K562 (cell line): ENCODE data around the gene KCNK6. TPM values are rescaled to one million over a fixed set of nuclear protein-coding genes. Genes with fewer than 3 reads are reported as not detected.

ENCODE experiments used
- ARNT ChIP-seq, 2 experiments: fragments of 450-650 bp; IDR thresholded peaks; 2 replicates each; pipeline ENCODE4 v1.6.1; 2016; ENCODE audit warnings: mild to moderate bottlenecking in 1 of 2
- E2F6 ChIP-seq, 2 experiments: IDR thresholded peaks; 2 replicates each; pipeline ENCODE4 v1.6.1; 2011; ENCODE audit warnings: borderline replicate concordance in 1 of 2, control low read depth in 1 of 2, low read depth in 1 of 2, low read length in 1 of 2, mild to moderate bottlenecking in 1 of 2, mixed read lengths in 1 of 2, moderate library complexity in 1 of 2; ENCODE audit not compliant: insufficient read depth in 1 of 2, insufficient read length in 1 of 2, poor library complexity in 1 of 2, severe bottlenecking in 1 of 2; ENCODE audit errors: extremely low read depth in 1 of 2
- LCOR ChIP-seq: sonication (generic); formaldehyde crosslinking; IDR thresholded peaks from 2 replicates; pipeline ENCODE4 v1.8.0; 2022; ENCODE audit warnings: mild to moderate bottlenecking, missing genetic modification reagents
- NELFE ChIP-seq: IDR thresholded peaks from 2 replicates; pipeline ENCODE4 v1.6.1; 2011; ENCODE audit warnings: mild to moderate bottlenecking; ENCODE audit not compliant: insufficient read depth, insufficient read length
- NFE2 ChIP-seq: IDR thresholded peaks from 2 replicates; pipeline ENCODE4 v1.6.1; 2014; ENCODE audit warnings: antibody characterized with exemption, low read depth
- PHB2 ChIP-seq: fragments of 450-650 bp; IDR thresholded peaks from 2 replicates; pipeline ENCODE4 v1.6.1; 2017; ENCODE audit warnings: low read depth
- PHF21A ChIP-seq: fragments of 450-650 bp; IDR thresholded peaks from 2 replicates; pipeline ENCODE4 v1.6.1; 2017; ENCODE audit warnings: low read depth, borderline replicate concordance
- RB1 ChIP-seq: fragments of 450-650 bp; IDR thresholded peaks from 2 replicates; pipeline ENCODE4 v1.6.1; 2017; ENCODE audit warnings: low read depth, mild to moderate bottlenecking
- TEAD1 ChIP-seq, 2 experiments: fragments of 450-650 bp in 1 of 2; sonication (generic) in 1 of 2; formaldehyde crosslinking; IDR thresholded peaks; 2 replicates each; pipeline versions ENCODE4 v1.4.0 to v1.8.0; 2020 to 2022; ENCODE audit warnings: mild to moderate bottlenecking in 2 of 2, missing genetic modification reagents in 1 of 2
- ZBED1 ChIP-seq: IDR thresholded peaks from 2 replicates; pipeline ENCODE4 v1.6.1; 2014
- ZNF212 ChIP-seq: fragments of 450-650 bp; formaldehyde crosslinking; IDR thresholded peaks from 2 replicates; pipeline ENCODE4 v1.4.0; 2020; ENCODE audit warnings: mild to moderate bottlenecking
- ZNF217 ChIP-seq: sonication (generic); formaldehyde crosslinking; IDR thresholded peaks from 2 replicates; pipeline ENCODE4 v1.8.0; 2022; ENCODE audit warnings: mild to moderate bottlenecking, missing genetic modification reagents
- polyA plus RNA-seq, 8 experiments: library from polyadenylated mRNA; depleted of rRNA in 4 of 8; stranded (reverse) in 5 of 8; unstranded in 3 of 8; fragments of >200 nt; fragmentation: Nextera tagmentation in 2 of 8; fragmentation: Illumina TruSeq in 1 of 8; extraction: Ambion mirVana in 2 of 8; extraction: Trizol in 1 of 8; gene quantifications; 2 replicates each; pipeline versions ENCODE4 v1.2.1 to v1.2.3, GENCODE V29; 2011 to 2014; ENCODE audit warnings: inconsistent platforms in 1 of 8, missing spikeins in 1 of 8
- total RNA-seq, 7 experiments: library from RNA; depleted of rRNA in 6 of 7; stranded (reverse); fragments of >200 nt in 6 of 7; fragmentation: Illumina TruSeq in 2 of 7; extraction: Trizol in 2 of 7; gene quantifications; 2 replicates each; pipeline versions ENCODE4 v1.2.1 to v1.2.3, GENCODE V29; 2011 to 2021; ENCODE audit warnings: low replicate concordance in 1 of 7
- TF ChIP-seq, protein P1 (sequence below): IDR thresholded peaks from 2 replicates; pipeline ENCODE4 v1.6.1; 2011; ENCODE audit not compliant: insufficient read length; ENCODE audit errors: extremely low read depth
- TF ChIP-seq, protein P2 (sequence below), 2 experiments: fragments of 450-650 bp in 1 of 2; sonication (generic) in 1 of 2; formaldehyde crosslinking; conservative IDR thresholded peaks; 2 replicates each; pipeline versions ENCODE4 v1.4.0 to v1.8.1; 2020 to 2022; ENCODE audit warnings: mild to moderate bottlenecking in 1 of 2, missing genetic modification reagents in 1 of 2
- TF ChIP-seq, protein P3 (sequence below): fragments of 450-650 bp; formaldehyde crosslinking; IDR thresholded peaks from 2 replicates; pipeline ENCODE4 v1.4.0; 2020; ENCODE audit warnings: mild to moderate bottlenecking, moderate library complexity
- TF ChIP-seq, protein P4 (sequence below): fragments of 450-650 bp; conservative IDR thresholded peaks from 2 replicates; pipeline ENCODE4 v1.6.1; 2016; ENCODE audit warnings: missing genetic modification characterization, low read depth, mild to moderate bottlenecking, control low read depth, missing compliant biosample characterization

The KCNK6 gene
- total and polyA plus RNA-seq, 9 of the 15 experiments (the other 6 are each of a cell fraction or from before 2014, with no cell fraction given), result 0.05 to 0.42 (median 0.15) TPM

DNA sequence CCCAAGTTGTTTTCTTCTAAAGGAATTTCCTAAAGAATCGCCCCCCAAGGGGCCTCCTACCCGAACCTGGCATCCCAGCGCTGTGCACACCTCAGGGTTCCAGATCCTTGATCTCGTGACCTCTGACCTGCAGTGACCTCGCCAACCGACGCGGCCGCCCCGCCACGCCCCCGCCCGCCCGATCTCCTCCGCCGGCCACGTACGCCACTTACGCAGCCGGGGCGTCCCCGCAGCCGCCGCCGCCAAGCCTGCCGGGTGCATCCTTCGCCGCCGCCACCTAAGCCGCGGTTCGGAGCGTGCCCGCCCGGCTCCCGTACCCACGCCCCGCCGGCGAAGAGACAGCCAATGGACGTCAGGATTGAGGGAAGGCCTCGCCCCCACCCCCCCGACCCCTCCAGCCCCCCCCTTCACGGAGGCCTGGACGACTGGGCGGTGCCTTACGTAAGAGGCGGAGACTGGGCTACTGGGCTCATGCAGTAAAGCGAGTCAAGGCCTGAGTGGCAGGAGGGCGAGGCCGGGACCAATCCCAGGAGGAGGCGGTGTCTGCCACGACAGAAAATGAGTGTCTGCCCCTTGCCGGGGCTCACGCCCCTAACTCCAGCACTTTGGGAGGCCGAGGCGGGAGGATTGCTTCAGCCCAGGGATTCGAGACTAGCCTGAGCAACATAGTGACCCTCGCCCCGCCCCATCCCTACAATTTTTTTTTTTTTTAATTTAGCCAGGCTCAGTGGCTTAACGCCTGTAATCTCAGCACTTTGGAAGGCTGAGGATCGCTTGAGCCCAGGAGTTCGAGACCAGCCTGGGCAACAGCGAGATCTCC, 3.8 kb upstream of the KCNK6 start, which contains the start of gene YIF1B (continued):
- TF ChIP-seq E2F6 (IDR thresholded peaks at IDR 0.05; ENCODE audit: borderline replicate concordance in 1 of 2, extremely low read depth in 1 of 2, insufficient read depth in 1 of 2, insufficient read length in 1 of 2, low read depth in 1 of 2, low read length in 1 of 2, poor library complexity in 1 of 2, severe bottlenecking in 1 of 2), result peak in 1 of 2 experiments; percentile 44
- peak in 1 of 2 experiments; percentile 50; a peak in 1 of 4 replicates for TF ChIP-seq ARNT (IDR thresholded peaks at IDR 0.05)
- TF ChIP-seq, protein P1, sequence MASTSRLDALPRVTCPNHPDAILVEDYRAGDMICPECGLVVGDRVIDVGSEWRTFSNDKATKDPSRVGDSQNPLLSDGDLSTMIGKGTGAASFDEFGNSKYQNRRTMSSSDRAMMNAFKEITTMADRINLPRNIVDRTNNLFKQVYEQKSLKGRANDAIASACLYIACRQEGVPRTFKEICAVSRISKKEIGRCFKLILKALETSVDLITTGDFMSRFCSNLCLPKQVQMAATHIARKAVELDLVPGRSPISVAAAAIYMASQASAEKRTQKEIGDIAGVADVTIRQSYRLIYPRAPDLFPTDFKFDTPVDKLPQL, result no peak
- TF ChIP-seq, protein P2, sequence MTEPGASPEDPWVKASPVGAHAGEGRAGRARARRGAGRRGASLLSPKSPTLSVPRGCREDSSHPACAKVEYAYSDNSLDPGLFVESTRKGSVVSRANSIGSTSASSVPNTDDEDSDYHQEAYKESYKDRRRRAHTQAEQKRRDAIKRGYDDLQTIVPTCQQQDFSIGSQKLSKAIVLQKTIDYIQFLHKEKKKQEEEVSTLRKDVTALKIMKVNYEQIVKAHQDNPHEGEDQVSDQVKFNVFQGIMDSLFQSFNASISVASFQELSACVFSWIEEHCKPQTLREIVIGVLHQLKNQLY (CRISPR knock-in tag; conservative IDR thresholded peaks at IDR 0.05), result no peak
- TF ChIP-seq, protein P3, sequence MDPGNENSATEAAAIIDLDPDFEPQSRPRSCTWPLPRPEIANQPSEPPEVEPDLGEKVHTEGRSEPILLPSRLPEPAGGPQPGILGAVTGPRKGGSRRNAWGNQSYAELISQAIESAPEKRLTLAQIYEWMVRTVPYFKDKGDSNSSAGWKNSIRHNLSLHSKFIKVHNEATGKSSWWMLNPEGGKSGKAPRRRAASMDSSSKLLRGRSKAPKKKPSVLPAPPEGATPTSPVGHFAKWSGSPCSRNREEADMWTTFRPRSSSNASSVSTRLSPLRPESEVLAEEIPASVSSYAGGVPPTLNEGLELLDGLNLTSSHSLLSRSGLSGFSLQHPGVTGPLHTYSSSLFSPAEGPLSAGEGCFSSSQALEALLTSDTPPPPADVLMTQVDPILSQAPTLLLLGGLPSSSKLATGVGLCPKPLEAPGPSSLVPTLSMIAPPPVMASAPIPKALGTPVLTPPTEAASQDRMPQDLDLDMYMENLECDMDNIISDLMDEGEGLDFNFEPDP, result no peak
- no peak; the same call in 1 of the 2 replicates for TF ChIP-seq LCOR (CRISPR knock-in tag)
- TF ChIP-seq ZNF212 (CRISPR knock-in tag), result no peak
- TF ChIP-seq PHF21A, result no peak
- no peak for TF ChIP-seq NELFE
- 0 out of 2 replicates have a peak, but pooled peaks have one; percentile 2 for TF ChIP-seq NFE2
- no peak for TF ChIP-seq PHB2
- TF ChIP-seq, protein P4, sequence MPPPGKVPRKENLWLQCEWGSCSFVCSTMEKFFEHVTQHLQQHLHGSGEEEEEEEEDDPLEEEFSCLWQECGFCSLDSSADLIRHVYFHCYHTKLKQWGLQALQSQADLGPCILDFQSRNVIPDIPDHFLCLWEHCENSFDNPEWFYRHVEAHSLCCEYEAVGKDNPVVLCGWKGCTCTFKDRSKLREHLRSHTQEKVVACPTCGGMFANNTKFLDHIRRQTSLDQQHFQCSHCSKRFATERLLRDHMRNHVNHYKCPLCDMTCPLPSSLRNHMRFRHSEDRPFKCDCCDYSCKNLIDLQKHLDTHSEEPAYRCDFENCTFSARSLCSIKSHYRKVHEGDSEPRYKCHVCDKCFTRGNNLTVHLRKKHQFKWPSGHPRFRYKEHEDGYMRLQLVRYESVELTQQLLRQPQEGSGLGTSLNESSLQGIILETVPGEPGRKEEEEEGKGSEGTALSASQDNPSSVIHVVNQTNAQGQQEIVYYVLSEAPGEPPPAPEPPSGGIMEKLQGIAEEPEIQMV (tag), result no peak
- TF ChIP-seq ZNF217 (CRISPR knock-in tag), result no peak
- TF ChIP-seq TEAD1 (CRISPR knock-in tag; IDR thresholded peaks at IDR 0.05), result 0 out of 4 replicates have a peak, but pooled peaks of 1 of the 2 experiments have one; percentile 41
- no peak for TF ChIP-seq ZBED1
- peak; percentile 63; the same call in 1 of the 2 replicates for TF ChIP-seq RB1
